NCI-H345 treated with DMSO at 0.1 percent for 48 hours (cell line): Measurements from ENCODE around the gene HDAC4.

Experiments used
- DNase-seq: peaks from one replicate; lab custom pipeline; 2025; ENCODE audit not compliant: unreplicated experiment; lab: John Stamatoyannopoulos, UW

HDAC4 gene

DNA sequence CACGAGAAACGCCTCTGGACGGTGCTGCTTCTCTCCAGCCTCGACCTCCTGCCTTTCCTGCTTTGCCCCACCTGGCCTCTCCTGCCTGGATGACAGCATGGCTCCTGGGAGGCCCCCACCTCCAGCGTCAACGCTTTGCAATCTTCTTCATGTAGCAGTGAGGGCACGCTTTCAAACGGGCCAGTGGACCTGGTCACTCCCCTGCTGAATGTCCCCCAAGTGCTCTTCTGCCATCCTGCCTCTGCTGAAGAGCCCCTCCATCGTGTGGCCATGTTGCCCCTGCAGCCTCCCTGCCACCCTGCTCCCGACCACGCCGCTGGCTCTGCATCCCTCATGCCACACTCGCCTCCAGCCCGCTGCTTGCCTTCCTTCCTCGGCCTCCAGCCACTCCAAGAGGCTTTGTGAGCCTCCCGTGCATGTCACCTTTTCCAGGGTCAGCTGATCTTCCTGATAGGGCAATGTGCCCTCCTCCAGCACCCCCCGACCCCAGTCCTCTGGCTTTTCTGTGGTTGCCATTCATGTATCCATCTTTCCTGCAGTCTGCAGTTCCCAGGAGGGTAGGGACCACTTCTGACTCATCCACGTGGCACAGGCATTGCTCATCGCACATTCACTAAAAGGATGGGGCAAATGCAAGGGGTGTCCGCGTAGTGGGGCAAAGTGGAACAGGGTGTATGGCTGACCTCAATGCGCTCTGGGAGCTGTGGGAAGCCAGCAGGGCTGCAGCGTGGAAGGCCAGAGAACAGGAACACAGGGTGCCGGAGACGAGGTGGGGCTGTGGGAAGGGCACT lies 284.2 kb downstream of the HDAC4 start:
- DNase-seq, result no peak

DNA sequence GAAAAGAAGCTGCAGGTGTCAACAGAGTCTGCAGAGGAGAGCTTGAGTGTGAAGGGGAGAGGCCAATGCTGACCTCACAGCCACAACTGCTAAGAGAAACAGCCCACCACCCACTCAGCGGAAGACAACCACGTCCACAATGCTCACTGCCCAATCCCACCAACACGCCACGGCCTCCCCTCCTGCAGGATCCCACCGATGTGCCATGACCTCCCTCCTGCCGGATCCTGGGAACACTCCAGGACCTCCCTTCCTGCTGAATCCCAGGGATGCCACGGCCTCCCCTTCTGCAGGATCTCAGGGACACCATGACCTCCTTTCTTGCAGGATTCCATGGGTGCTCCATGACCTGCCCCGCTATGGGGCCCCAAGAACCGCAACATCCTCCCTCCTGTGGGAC lies 285.2 kb downstream of the HDAC4 start:
- no peak for DNase-seq

DNA sequence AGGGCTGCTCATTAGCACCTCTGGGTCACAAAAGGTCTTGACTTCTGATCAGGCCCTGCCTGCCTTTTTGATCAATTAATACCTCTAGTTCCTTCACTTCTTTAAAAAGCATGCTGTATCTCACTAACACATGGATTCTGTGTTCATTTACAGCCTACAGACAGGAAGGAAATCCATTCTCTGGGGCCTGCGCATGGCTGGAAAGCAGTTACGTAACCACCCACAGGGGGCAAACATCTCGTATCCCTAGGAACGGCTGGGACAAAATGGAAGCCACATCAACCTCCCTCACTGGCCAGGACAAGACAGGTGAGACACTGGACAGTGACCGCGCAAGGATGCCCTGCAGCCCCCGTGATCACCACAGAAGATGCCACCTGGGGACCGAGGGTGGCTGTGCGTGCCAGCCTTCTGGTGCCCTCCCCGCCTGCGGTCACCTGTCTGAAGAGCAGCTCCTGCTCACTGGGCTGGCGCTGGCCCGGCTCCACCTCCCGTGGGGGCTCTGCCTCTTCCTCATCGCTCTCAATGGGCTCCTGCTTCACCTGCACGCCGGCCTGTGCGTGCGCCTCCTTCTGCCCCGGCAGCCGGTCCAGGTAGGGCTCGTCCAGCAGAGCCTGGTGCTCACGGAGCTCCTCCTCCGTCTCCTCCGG lies 286.1 kb downstream of the HDAC4 start:
- no peak for DNase-seq

DNA sequence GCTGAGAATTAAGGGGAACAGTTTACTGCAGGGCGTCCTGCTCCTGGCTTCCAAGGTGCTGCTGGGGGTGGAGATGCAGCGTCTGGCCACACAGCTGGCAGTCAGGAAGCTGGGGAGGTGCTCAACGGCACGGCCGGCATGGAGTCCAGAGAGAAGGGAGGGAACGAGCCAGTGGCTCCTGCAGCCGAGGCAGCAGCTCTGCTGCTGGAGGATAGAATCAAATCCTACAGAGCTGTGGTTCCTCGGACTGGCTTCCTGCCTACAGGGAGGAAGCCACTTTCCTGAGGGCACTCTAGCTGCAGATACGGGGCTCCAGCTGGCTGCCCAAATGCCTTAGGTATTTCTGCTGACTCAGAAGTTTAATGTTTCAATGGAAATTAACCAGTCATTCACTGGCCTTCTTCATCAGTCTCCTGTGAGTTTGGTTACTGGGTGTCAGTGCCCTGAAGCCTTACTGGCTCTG lies 286.7 kb downstream of the HDAC4 start:
- DNase-seq, result no peak

DNA sequence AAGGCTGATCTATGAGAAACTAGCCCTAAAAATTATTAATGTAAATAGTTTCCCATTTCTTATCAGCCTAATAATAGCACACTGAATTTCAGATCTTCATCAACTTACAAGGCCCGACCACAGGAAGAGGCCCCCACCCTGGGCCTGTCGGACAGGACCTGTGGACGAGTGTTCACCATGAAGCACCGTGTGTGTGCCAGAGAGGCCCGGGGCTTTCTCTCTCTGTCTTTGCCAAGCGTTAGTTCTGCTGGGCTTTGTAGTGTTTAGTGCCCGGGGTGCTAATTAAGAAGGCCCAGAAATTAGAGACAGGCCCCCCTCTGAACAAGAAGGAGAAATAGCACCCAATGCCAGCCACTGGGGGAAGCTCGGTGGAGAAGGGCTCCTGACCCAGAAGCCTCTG lies 287.2 kb downstream of the HDAC4 start:
- no peak for DNase-seq

DNA sequence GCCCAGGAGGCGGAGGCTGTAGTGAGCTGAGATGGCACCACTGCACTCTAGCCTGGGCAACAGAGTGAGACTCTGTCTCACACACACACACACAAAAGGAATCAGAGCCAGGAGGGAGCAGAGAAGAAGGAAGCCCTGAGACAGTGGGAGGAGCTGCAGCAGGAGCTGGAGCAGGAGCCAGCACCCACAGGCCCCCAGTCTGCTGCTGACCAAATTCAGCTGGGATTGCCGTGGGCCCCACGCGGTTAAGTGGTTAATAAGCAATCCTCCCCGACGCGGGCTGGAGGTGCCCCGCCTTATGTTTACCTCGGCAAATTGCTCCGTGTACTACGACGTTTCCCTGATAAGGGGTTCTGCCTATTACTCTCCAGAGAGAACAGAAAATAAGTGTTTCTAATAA lies 287.6 kb downstream of the HDAC4 start:
- DNase-seq, result no peak

DNA sequence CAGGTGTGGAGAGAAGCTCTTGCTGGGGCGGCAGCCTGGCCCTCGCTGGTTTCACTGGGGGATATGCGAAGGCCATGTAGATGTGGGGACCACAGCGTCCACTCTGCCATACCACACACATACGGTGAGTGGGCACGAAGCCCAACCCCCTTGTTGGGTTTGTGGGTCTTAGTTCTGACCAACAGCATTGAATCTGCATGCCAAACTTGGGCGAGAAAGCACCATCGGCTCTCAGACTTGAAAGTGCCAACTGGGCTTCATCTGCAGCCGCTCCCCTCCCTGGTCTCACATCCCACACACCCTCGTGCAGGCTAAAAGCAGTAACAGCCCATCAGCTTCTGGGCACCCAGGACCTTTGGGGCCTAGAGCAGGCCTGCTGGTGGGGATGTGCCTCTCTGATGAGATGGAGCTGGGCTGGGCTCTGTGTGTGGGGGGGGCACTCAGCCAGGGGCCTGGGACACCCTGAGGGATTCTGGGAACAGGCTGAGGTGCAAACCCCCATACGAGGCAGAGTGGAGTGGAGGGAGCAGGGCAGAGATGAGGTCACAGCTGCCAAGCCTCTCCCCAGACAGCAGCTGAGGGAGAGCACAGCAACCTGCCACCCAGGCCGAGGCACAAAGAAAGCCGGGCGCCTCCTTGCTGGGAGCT lies 288.6 kb downstream of the HDAC4 start:
- no peak for DNase-seq

DNA sequence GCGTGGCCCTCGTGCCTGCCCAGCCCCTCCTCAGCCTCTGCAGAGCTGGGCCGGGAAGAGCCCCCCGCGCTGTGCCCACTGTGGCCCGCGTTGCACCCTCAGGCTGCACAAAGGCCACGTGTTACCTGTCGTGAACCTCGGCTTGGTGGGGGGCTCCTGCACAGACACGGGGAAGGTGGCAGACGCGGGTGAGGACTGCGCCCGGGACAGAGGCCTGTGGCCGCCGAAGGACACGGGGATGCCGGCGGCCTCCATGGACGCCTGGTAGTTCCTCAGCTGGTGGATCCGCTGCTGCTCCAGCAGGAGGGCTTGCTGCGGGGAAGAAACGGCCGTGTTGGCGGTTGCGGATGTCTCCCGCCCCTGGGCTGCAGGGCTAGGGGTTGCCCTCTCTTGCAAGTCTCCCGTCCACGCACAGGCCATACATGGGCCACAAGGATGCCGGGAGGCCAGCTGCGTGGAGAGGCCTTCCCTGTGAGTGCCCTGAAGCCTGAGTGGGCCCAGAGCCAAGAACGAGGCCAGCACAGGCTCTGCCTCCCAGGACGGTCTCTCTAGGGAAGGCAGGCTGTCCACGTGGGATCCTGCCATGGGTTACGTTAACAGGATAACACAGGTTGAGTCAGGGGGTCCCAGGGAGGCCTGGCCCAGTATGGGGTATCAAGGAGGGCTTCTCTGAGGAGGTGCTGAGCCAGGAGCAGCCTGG lies 289.3 kb downstream of the HDAC4 start:
- no peak for DNase-seq

DNA sequence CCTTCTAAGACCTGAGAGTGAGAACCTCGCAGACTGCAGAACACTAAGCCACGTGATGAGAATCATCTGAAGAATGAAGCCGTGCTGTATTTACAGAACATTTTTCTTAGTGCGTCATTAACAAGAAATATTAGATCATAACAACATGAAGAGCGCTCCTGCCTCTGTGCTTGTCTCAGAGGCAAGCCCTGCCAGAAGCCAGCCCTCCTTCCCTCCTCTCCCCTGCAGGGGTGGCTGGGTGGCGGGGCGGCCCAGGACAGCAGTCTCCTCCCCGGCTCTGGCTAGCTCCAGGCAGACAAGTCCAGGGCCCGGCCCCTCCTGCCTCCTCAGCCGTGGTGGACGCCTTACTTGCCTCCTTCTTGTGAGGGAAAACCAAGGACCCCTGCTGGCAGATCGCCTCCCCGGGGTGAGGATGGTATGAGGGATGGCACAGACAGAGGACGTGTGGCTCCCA lies 290.2 kb downstream of the HDAC4 start:
- DNase-seq, result no peak

DNA sequence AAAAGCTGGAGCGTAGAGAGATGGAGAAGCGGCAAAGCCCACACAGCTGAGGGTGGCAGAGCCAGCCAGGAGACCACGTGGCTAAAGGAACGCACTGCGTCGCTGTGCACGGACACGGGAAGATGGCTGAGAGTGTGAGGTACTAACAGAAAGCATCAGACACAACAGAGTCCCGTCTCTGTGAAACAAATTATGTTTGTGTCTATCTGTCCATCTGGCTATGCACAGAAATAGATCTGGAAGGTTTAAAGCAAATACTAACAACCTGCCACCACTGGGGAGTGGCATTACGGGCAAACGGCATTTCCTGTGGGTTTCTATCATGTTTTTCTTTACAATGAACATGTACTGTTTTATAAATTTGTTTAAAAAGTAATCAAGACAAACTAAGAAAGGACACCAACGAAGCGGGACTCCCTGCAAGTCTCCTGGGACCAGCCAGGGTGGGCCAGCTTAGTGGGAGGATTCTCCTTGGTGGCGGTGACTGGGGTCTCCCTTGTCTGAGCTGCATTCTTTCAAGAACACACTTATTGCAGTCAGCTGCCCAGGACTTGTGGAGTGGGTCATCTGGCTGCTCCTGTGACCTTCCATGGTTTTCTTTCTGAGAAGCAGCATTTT lies 290.8 kb downstream of the HDAC4 start:
- DNase-seq, result no peak

DNA sequence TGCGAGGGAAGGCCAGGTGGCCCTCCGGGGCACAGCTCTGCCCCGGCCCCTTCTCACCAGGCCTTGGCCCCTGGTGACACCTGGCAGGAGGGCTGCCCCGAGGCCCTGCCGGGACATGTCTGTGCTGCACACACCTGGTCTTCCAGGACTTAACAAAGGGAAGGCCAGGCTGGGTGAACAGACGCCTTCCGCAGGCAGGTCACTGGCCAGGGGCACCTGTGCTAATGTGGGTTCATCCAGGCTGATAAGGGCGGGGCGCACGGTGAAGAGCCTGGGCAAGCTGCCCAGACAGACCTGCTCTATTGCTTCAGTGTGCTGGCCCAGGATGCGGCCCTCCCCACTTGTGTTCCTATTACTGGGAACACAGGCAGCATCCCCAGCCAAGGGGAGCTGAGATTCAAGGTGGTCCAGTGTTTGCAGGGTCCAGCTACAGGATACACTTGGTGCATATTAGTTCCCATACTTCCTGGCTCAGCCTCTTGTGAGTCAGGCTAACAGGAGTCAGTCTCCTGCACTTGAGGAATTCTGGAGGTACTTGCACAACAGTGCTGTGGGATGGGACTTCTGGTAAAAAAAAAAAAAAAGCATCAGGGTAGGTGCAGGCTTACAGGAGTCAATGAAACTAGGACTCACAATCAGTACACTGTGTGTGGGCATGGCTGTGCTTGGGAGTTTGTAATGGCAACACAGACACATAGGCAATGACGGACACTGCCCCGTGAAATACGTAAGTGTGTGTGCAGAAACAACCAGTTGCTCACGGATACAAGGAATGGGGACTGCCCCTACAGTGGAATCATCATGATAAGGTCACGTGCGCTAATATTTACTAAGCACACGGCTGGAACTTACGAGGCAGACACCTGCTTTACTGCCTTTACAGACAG lies 291.5 kb downstream of the HDAC4 start:
- no peak for DNase-seq

DNA sequence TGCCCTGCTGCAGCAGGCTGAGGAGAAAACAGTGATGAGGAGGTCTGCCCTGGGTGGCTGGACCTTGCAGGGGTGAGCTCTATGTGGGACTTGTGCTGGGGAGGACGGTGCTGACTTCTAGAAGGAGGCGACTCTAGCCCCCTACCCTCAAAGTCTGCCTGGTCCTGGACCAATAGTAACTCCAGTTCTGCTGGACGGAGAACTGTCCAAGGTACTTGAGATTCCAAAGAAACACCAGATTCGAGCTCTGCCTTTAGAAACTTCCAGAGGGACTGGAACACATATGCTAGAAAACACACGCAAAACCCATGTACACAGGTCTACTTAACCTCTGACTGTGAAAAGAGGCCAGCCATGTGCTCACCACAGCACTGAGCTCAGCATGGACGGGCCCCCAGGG lies 292.4 kb downstream of the HDAC4 start:
- no peak for DNase-seq

DNA sequence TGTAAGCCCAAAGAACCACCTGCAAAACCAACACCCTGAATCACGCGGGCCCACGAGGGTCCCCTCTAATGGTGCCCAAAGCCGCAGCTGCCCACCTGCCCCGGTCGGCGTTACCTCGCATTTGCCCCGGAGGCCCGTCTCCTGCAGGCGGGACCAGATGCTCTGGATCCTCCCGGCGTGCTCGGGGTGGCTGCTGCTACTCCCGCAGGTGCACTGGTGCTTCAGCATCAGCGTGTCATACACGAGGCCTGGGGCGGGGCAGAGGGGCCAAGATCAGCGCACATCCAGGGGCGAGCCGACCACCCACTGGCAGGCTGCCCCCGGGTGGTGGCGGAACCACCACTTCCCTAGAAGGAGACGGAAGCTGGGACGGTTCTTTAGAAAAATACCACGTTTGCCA lies 292.9 kb downstream of the HDAC4 start:
- DNase-seq, result no peak

DNA sequence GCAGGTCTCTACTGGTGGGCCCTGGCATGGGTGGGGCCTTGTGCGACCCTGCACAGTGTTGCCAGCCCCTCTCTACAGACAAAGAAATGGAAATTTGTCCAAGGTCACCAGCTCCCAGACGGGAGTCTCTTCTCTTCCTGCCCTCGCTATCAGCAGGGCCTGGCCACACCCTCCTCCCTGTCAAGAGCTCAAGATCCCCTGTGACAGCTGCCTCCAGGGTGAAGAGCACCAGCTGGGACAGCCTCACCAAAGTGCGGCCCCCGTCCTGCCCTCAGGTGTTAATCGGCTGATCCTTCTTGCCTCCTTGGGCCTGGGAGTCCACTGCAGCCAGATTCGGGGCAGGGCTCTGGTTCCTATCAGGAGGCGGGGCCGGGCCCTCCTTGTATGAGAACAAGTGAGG lies 293.9 kb downstream of the HDAC4 start:
- DNase-seq, result no peak

DNA sequence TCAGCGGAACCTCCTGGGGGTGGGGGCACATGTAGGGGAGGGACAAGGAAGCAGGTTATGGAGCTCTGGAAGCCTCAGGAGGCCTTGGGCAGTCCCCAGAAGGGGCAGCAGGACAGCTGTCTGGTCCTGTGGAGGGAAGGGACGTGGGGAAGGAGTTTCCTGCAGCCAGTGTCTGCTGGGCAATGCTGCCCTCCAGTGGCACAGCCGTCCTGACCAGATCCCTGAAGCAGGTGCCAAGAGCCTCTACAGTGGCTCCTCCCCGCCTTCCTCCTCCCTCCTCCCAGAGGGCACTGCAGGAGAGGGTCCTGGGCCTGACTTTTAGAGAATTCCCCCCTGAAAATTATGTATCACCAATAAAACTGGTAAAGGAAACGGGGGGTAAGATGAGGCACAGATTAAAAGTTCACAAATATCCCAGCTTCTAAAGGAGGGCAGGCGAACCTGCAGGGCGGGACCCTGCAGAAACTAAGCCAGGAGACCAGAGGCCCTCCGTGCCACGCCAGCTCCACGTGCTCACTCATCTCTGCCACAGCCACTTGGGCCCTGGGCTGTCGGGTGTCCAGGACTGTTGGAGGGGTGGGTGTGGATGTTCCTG lies 294.4 kb downstream of the HDAC4 start:
- DNase-seq, result no peak

DNA sequence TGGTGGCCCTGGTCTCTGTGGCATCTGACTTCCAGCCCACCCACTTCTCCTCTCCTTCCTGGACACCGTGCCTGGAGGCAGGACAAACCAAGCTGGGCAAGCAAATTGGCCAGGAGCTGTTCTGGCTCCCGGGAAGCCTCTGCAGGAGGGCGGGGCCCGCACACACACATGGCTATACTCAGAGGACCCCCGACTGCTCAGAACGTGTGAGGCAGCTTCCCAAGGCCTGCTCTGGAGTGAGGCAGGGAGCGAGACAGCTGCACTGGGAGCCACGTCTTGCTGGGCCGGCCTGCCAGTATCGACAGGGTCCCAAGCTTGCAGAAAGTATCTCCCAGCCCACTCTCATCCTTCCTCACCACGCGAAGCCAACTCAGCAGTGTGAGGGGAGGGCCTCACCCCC lies 295.6 kb downstream of the HDAC4 start:
- DNase-seq, result no peak

DNA sequence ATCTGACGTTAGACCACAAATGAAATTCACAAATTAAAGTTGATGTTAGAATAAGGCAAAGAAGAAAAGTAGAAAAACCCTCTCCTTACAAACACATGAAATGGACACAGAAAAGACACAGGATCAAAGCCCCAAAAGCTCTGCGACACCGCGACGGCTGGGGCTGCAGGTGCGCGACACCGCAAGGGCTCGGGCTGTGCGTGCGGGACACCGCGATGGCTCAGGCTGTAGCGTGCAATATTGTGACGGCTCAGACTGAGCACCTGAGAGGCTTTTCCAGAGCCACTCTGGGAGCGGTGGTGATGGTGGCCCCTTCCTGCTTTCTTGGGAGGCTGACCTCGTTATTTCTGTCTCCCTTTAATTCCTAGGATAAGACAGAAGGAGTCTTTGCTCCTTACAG lies 296.0 kb downstream of the HDAC4 start:
- no peak for DNase-seq

DNA sequence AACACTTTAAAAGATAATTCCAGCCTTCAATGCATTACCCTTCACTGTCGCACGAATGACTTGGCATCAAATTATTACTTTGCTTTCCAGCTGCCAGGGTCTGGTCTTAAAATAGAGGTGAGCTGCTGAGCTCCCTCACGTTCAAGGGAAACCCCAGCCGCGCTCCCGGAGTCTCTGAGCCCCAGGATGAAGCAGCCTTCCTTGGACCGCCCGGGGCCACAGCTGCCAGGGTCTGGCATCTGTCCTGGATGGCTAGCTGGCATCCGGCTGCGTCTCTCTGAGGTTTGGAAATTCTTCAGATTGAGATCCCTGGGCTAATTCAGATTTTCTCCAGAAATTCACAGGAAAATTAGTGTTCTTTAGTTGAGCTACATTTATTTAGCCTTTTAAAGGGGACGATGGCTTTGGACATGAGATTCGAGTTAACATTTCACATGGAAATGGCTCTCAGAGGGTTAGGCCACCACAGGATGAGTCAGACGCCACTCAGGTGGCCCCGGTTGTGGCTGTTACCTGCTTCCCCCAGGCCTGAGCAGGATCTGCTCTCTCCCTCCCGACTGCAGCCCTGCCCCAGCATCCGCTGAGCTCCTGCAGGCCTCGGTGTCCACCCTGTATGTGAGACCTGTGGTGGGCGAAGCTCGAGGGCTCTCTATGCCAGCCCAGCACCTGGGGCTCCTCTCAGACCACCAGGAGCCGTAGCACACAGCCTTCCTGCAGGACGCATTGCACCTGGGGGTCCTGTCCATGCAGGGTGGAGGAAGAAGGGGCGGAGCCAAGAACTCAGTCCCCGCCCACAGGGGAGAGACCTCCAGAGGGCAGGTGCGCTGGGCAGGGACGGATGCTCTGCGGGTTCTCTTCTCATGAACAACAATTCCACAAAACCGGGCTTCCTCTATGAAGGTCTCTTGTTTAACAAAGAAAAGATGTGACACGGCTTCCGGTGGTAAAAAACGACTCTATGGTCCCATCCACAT lies 297.4 kb downstream of the HDAC4 start:
- DNase-seq, result no peak

DNA sequence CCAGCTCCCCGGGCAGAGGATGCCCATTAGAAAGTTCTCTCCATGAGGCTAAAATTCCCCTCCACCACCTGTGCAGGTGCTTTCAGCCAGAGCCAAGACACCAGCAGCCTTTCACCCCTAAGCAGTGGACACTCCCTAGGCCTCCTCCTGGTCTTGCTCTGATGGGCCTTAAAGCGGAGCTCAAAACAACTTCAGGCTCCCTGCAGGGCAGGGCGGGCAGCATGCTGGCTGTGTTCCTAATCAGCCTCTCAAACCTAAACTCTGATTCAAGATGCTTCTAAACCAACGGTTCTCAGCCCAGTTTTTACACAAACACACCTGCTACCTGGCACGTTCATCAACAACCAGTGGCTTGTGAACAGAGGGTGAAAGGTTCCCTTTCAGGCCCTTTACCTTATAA lies 298.6 kb downstream of the HDAC4 start:
- DNase-seq, result no peak
